Keratinocyte (primary cell): ENCODE data around the gene UTS2B. TPM values are rescaled to one million over a fixed set of nuclear protein-coding genes. Genes with fewer than 3 reads are reported as not detected.

Experiments used
- DNase-seq: peaks from one replicate; pipeline ENCODE4 v3.0.0-alpha.2; 2011; ENCODE audit warnings: low read depth, missing footprints, low spot score
- FAIRE-seq: peaks from 2 replicates; lab custom pipeline; 2011; peaks lifted over from hg19 to GRCh38; lab: Jason Lieb, UNC
- H2AFZ ChIP-seq: 2 replicates; pipeline ENCODE4 v1.6.0; 2012; ENCODE audit warnings: low read length, control low read depth, inconsistent platforms; ENCODE audit not compliant: control insufficient read depth
- H3K27ac ChIP-seq: 2 replicates; pipeline ENCODE4 v1.5.1; 2011; ENCODE audit warnings: low read length; ENCODE audit not compliant: control insufficient read depth, insufficient read depth
- H3K27me3 ChIP-seq: 3 replicates; pipeline ENCODE4 v1.6.0; 2011; ENCODE audit warnings: low read length; ENCODE audit not compliant: control insufficient read depth, insufficient read depth; ENCODE audit errors: extremely low read depth
- H3K36me3 ChIP-seq, 2 experiments: 2 replicates in 1 of 2; 3 replicates in 1 of 2; pipeline ENCODE4 v1.5.1; 2011; ENCODE audit warnings: low read length in 2 of 2, mild to moderate bottlenecking in 1 of 2; ENCODE audit not compliant: control insufficient read depth in 2 of 2, insufficient read depth in 2 of 2; ENCODE audit errors: extremely low read depth in 1 of 2
- H3K4me1 ChIP-seq: 3 replicates; pipeline ENCODE4 v1.5.1; 2011; ENCODE audit warnings: low read length; ENCODE audit not compliant: control insufficient read depth, insufficient read depth; ENCODE audit errors: extremely low read depth
- H3K4me2 ChIP-seq: 3 replicates; pipeline ENCODE4 v1.6.0; 2011; ENCODE audit warnings: low read depth, low read length; ENCODE audit not compliant: control insufficient read depth, insufficient read depth; ENCODE audit errors: extremely low read depth
- H3K4me3 ChIP-seq, 3 experiments: fragments of 200-600 bp in 1 of 3; sonication (generic) in 1 of 3; 2 replicates in 2 of 3; 3 replicates in 1 of 3; pipeline ENCODE4 v1.5.1; 2011 to 2016; ENCODE audit warnings: low read length in 3 of 3, mild to moderate bottlenecking in 3 of 3, control low read depth in 2 of 3, inconsistent platforms in 1 of 3, low read depth in 1 of 3, mixed read lengths in 1 of 3, mixed run types in 1 of 3, moderate library complexity in 1 of 3; ENCODE audit not compliant: control insufficient read depth in 2 of 3, insufficient read depth in 2 of 3; ENCODE audit errors: extremely low read depth in 1 of 3
- H3K79me2 ChIP-seq: 2 replicates; pipeline ENCODE4 v1.6.0; 2012; ENCODE audit warnings: low read length; ENCODE audit not compliant: control insufficient read depth, insufficient read depth
- H3K9ac ChIP-seq: 3 replicates; pipeline ENCODE4 v1.6.0; 2011; ENCODE audit warnings: low read length; ENCODE audit not compliant: control insufficient read depth, insufficient read depth; ENCODE audit errors: extremely low read depth
- H3K9me1 ChIP-seq: 3 replicates; pipeline ENCODE4 v1.6.0; 2011; ENCODE audit warnings: low read length; ENCODE audit not compliant: control insufficient read depth, insufficient read depth; ENCODE audit errors: extremely low read depth
- H3K9me3 ChIP-seq: 2 replicates; pipeline ENCODE4 v1.5.1; 2012; ENCODE audit warnings: low read depth, low read length; ENCODE audit not compliant: control insufficient read depth
- H4K20me1 ChIP-seq: 3 replicates; pipeline ENCODE4 v1.6.0; 2011; ENCODE audit warnings: low read length; ENCODE audit not compliant: control insufficient read depth, insufficient read depth; ENCODE audit errors: extremely low read depth
- EZH2 ChIP-seq: IDR thresholded peaks from one replicate; pipeline ENCODE4 v1.6.1; 2012; ENCODE audit warnings: inconsistent platforms, mild to moderate bottlenecking, low read length, moderate library complexity
- dilution Hi-C: fragments of 300-500 bp; cut with MboI; formaldehyde crosslinking; loops from one replicate; pipeline ENCODE4 v1.7.0; 2020; ENCODE audit warnings: low sequenced_read_pairs; ENCODE audit not compliant: extremely low pct_ligation_motif_present
- polyA plus RNA-seq, 5 experiments: library from polyadenylated mRNA; depleted of rRNA in 3 of 5; stranded (reverse) in 3 of 5; stranded (forward) in 1 of 5; unstranded in 1 of 5; fragments of >200 nt; gene quantifications; 1 replicate in 1 of 5; 2 replicates in 3 of 5; 3 replicates in 1 of 5; pipeline versions ENCODE4 v1.2.1 to v1.2.3, GENCODE V29; 2011 to 2012; ENCODE audit warnings: missing spikeins in 2 of 5, low read depth in 1 of 5, low replicate concordance in 1 of 5
- TF ChIP-seq, protein P1 (sequence below), 3 experiments: IDR thresholded peaks in 1 of 3; conservative IDR thresholded peaks in 1 of 3; optimal IDR thresholded peaks in 1 of 3; 2 replicates in 2 of 3; 3 replicates in 1 of 3; pipeline versions ENCODE3 to v1.5.1; 2011; ENCODE audit warnings: low read length in 3 of 3, mild to moderate bottlenecking in 3 of 3, moderate library complexity in 2 of 3, control low read depth in 1 of 3, inconsistent platforms in 1 of 3; ENCODE audit not compliant: insufficient read depth in 2 of 3; ENCODE audit errors: extremely low read depth in 1 of 3

UTS2B gene
- polyA plus RNA-seq, 1 donor (not counting 4 experiments of a cell fraction or from before 2014, with no cell fraction given): not detected

GRCh38 chr3:191283400-191283799 is 46.9 kb downstream of the UTS2B start:
- Histone ChIP-seq H3K27ac (no peak overlapping the region), H3K9me3 (no peaks in the 10 kb centered on the region), H3K4me2 (no peak overlapping the region), H3K9ac (no peak overlapping the region), H3K4me3 (no peak overlapping the region), H4K20me1 (no peaks in the 10 kb centered on the region), H3K36me3 (no peaks in the 10 kb centered on the region), H2AFZ (no peak overlapping the region), H3K27me3 (no peaks in the 10 kb centered on the region), H3K79me2 (no peaks in the 10 kb centered on the region), H3K9me1 (no peaks in the 10 kb centered on the region), H3K4me1 (no peaks in the 10 kb centered on the region)
- DNase-seq: no peak
- TF ChIP-seq, protein P1, sequence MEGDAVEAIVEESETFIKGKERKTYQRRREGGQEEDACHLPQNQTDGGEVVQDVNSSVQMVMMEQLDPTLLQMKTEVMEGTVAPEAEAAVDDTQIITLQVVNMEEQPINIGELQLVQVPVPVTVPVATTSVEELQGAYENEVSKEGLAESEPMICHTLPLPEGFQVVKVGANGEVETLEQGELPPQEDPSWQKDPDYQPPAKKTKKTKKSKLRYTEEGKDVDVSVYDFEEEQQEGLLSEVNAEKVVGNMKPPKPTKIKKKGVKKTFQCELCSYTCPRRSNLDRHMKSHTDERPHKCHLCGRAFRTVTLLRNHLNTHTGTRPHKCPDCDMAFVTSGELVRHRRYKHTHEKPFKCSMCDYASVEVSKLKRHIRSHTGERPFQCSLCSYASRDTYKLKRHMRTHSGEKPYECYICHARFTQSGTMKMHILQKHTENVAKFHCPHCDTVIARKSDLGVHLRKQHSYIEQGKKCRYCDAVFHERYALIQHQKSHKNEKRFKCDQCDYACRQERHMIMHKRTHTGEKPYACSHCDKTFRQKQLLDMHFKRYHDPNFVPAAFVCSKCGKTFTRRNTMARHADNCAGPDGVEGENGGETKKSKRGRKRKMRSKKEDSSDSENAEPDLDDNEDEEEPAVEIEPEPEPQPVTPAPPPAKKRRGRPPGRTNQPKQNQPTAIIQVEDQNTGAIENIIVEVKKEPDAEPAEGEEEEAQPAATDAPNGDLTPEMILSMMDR (optimal IDR thresholded peaks at IDR 0.05 in 1 of 3, IDR thresholded peaks at IDR 0.05 in 1 of 3, conservative IDR thresholded peaks at IDR 0.05 in 1 of 3; ENCODE audit: extremely low read depth in 1 of 3, insufficient read depth in 2 of 3, low read length in 3 of 3): no peak
- no peak for TF ChIP-seq EZH2
- FAIRE-seq: no peak
- dilution Hi-C loops: no loop called here

DNA sequence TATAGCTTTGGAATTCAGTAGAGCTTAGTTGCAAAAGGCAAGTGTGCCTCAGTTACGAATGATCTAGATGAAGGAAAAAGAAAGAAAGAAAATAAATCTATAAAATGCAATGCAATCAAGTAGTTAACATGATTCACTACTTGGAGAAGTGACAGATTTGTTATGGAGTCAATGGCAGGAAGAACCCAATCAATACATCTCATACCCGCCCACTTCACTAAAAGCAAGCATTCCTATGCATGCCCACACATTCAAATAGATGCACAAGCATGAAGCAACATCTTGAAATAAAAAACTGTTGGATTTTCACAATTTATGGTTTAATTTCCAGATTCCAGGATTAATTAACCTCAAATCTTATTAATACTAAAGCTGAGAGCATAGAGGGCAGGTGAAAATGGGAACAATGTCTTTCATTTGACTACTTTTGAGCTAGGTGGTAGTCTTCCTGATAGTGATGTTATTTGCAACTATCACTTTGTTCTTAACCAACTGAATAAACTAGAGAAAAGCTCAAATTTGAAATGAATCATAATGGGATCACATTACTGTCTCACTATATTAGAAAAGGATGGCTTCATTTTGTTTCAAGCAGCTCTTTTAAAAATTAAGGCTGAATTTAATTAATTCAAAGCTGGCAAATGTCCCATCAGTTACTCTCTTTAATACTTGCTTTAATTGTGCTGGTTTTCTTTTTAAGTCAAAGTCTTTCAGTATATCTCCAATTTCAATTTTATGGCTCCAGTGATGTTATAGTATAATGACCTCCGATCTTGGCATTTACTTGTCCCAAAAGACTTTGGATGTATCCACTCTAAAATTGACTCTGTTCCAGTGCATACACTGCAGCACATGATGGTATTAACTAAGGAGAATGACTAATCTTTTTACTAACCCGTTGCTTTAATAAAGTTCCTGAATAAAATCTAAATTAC is 47.8 kb downstream of the UTS2B start:
- DNase-seq (no peak), FAIRE-seq (no peak)
- Histone ChIP-seq H2AFZ (no peak overlapping the region), H3K4me1 (no peaks in the 10 kb centered on the region), H3K4me2 (no peak overlapping the region), H3K9me1 (no peaks in the 10 kb centered on the region), H3K9ac (no peak overlapping the region), H3K27ac (no peak overlapping the region), H4K20me1 (no peaks in the 10 kb centered on the region), H3K4me3 (no peak overlapping the region), H3K27me3 (no peaks in the 10 kb centered on the region), H3K79me2 (no peaks in the 10 kb centered on the region), H3K36me3 (no peaks in the 10 kb centered on the region), H3K9me3 (no peaks in the 10 kb centered on the region)
- no peak for TF ChIP-seq EZH2
- TF ChIP-seq, protein P1 (optimal IDR thresholded peaks at IDR 0.05 in 1 of 3, IDR thresholded peaks at IDR 0.05 in 1 of 3, conservative IDR thresholded peaks at IDR 0.05 in 1 of 3; ENCODE audit: extremely low read depth in 1 of 3, insufficient read depth in 2 of 3, low read length in 3 of 3): no peak
- dilution Hi-C loops: no loop called here
